ENCODE results near the gene FIBCD1.

The FIBCD1 gene, protein sequence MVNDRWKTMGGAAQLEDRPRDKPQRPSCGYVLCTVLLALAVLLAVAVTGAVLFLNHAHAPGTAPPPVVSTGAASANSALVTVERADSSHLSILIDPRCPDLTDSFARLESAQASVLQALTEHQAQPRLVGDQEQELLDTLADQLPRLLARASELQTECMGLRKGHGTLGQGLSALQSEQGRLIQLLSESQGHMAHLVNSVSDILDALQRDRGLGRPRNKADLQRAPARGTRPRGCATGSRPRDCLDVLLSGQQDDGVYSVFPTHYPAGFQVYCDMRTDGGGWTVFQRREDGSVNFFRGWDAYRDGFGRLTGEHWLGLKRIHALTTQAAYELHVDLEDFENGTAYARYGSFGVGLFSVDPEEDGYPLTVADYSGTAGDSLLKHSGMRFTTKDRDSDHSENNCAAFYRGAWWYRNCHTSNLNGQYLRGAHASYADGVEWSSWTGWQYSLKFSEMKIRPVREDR

DNA sequence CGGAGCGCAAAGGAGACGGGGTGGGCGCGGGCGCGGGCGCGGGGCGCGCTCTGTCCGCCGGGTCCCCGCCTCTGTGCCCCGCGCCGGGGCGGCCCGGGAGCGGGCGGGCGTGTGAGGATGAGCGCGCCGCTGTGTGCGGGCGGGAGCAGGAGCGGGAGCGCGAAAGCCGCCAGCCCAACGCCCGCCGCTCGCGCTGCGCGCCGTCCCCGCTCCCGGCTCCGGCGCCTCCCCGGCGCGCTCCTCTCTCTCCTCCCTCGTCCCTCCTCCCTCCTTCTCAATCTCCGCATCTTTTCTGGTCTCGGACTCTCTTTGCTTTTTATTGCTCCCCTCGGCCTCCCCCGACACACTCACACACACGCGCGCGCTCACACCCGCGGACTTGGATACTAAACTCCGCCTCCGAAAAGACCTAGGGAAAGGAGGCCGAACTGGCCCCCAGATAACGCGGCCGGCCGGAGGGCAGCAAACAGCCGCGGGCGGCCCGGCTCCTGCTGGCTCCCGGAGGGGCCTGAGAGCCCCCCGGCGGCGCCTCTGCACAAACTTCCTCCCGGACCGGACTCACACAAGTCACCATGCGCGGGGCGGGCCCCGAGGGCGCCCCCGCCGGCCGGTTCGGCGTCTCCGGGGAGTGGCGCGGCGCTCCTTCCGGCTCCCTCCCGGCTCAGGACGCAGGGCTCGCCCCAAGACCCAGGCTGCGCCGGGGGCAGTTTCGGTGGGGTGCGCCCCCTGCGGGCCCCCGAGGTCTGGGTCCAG is at the start of gene FIBCD1:
Gene FIBCD1 (minus strand): TSS at position 596 of the 753 bp plus-strand sequence. CDS start 640 bp downstream, outside the sequence.
- no peak within 1 kb of the TSS for H3K27ac ChIP-seq
- no peak for TF ChIP-seq ZFX (IDR thresholded peaks at IDR 0.05)
- TF ChIP-seq, protein P1, sequence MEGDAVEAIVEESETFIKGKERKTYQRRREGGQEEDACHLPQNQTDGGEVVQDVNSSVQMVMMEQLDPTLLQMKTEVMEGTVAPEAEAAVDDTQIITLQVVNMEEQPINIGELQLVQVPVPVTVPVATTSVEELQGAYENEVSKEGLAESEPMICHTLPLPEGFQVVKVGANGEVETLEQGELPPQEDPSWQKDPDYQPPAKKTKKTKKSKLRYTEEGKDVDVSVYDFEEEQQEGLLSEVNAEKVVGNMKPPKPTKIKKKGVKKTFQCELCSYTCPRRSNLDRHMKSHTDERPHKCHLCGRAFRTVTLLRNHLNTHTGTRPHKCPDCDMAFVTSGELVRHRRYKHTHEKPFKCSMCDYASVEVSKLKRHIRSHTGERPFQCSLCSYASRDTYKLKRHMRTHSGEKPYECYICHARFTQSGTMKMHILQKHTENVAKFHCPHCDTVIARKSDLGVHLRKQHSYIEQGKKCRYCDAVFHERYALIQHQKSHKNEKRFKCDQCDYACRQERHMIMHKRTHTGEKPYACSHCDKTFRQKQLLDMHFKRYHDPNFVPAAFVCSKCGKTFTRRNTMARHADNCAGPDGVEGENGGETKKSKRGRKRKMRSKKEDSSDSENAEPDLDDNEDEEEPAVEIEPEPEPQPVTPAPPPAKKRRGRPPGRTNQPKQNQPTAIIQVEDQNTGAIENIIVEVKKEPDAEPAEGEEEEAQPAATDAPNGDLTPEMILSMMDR (conservative IDR thresholded peaks at IDR 0.05), result no peak; the same call in 1 of the 2 replicates

DNA sequence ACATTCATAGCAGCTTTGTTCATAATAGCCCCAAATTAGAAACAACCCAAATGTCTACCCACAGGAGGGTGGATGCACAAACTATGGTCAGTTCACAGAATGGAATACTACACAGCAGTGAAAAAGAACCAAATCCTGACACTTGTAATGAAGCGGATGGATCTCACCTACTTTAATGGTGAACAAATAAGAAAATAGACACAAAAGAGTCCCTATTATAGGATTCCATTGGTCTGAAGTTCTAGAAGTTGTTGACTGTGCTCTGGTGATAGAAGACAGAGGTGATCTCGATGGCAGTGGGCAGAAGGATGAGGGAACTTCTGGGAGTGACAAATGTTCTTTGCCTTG is 49.3 kb upstream of the FIBCD1 start:
- no peak overlapping the region for H3K27ac ChIP-seq

DNA sequence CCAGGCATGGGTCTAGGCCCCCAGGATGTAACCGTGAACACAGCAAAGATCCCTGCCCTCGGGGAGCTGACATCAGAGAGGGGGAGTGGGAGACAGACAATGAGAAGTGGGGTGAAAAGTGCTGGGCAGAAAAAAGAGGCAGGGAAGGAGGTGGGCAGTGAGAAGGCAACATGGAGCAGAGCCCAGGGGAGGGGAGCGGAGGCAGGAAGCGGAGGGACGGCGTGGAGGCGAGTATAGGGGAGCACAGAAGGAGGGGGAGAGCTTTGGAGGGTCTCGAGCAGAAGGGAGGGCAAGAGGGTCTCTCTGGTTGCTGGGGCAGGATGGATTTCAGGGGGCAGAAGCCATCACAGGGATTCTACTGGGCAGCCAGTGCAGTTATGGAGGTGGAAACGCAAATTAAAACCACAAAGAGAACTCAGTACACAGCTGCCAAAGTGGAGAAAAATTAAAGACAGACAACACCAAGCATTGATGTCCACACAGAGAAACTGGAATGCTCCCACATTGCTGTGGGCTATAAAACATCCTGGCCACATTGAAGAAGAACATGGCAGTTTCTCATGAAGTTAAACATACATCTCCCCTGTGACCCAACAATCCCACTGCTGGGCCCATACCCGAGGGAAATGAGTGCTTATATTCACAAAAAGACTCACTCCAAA is 48.8 kb upstream of the FIBCD1 start:
- H3K27ac ChIP-seq, result no peak overlapping the region
- no peak for TF ChIP-seq ZFX (IDR thresholded peaks at IDR 0.05)

More for the DNA sequence above, 49.3 kb upstream of the FIBCD1 start:
- TF ChIP-seq, protein P1 (conservative IDR thresholded peaks at IDR 0.05), result no peak
- TF ChIP-seq ZFX (IDR thresholded peaks at IDR 0.05), result no peak

DNA sequence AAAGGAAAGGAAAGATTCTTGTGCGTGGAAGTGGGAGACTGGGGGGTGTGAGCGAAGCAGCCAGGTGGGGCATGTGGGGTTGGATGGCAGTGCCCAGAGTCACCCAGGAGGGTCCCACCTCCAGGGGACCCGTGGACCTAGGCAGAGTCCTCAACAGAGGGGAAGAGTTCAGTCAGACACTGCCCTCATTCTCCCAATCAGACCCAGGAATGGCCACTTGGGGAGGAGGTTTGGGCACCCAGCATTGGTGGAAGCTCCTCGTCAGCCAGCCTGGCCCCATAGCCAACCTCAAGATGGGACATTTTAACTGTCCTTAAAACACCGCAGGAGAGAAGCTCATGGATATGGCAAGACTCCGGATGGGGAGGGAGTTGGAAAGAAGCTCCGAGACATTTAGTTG is 48.0 kb upstream of the FIBCD1 start:
- TF ChIP-seq ZFX (IDR thresholded peaks at IDR 0.05), result no peak
- TF ChIP-seq, protein P1 (conservative IDR thresholded peaks at IDR 0.05), result no peak
- H3K27ac ChIP-seq, result no peak overlapping the region

DNA sequence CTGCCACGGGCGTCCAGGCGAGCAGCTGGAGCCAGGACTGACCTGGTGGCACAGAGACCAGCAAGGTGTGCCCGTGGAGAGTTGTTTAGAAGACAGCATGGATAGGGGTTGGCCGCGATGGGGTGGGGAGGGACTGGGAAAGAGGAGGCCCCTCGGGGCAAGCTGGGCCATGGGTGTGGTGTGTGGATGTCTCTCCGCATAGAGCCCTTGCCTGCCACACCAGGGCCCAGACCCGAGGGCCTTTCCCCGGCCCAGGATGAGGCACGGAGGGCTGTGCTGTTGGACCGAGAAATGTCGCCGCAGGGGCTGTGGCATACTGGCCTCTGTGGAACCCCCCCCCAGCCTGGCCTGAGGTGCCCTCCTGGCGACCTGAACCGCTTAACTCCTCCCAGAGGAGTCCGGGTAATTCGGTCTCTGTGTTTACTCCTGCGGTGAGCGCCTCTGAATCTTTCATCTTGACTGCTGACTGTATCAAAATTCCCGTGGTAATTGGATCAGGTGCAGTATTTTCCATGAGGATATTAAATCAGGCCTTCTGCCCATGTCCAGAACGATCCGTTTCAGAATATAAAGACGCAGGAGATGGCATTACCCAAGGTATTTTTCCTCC is 47.4 kb upstream of the FIBCD1 start:
- TF ChIP-seq, protein P1 (conservative IDR thresholded peaks at IDR 0.05), result no peak
- TF ChIP-seq ZFX (IDR thresholded peaks at IDR 0.05), result no peak
- no peak overlapping the region for H3K27ac ChIP-seq

DNA sequence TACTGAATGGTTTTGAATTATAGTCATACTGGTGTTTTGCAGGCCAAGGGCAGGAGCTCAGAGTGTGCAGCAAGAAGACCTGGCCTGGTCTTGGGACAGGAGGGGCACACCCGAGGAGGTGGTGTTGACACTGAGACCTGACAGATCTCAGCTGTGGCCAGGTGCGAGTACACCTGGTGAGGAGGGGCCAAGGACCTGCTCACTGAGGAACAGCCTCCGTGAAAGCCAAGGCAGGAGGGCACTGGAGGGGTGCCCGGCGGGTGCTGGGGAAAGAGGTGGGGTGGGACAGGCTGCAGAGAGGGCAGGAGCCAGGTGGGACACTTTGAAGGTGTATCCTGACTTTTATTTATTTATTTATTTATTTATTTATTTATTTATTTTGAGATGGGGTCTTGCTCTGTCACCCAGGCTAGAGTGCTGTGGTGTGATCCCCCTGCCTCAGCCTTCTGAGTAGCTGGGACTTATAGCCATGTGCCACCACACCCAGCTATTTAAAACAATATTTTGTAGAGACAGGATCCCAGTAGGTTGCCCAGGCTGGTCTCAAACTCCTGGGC is 46.6 kb upstream of the FIBCD1 start:
- H3K27ac ChIP-seq, result no peak overlapping the region
- TF ChIP-seq, protein P1 (conservative IDR thresholded peaks at IDR 0.05), result no peak
- no peak for TF ChIP-seq ZFX (IDR thresholded peaks at IDR 0.05)

DNA sequence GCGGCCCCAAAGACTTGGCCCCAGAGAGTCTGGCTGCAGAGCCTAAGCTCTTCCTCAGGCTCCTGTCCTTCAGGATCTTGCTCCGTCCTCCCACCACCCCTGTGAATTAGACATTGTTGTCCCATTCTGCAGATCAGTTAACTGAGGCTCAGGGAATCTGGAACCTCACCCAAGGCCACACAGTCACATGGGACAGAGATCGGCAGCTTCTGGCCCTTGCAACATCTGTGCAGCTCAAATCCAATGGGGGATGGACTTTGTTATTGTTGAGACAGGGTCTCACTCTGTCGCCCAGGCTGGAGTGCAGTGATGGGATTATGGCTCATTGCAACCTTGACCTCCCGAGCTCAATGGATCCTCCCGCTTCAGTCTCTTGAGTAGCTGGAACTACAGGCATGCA is 46.0 kb upstream of the FIBCD1 start:
- TF ChIP-seq ZFX (IDR thresholded peaks at IDR 0.05), result no peak
- H3K27ac ChIP-seq, result no peak overlapping the region

Measured in C4-2B (cell line).